Measurements from ENCODE around the gene RETREG2.

DNA sequence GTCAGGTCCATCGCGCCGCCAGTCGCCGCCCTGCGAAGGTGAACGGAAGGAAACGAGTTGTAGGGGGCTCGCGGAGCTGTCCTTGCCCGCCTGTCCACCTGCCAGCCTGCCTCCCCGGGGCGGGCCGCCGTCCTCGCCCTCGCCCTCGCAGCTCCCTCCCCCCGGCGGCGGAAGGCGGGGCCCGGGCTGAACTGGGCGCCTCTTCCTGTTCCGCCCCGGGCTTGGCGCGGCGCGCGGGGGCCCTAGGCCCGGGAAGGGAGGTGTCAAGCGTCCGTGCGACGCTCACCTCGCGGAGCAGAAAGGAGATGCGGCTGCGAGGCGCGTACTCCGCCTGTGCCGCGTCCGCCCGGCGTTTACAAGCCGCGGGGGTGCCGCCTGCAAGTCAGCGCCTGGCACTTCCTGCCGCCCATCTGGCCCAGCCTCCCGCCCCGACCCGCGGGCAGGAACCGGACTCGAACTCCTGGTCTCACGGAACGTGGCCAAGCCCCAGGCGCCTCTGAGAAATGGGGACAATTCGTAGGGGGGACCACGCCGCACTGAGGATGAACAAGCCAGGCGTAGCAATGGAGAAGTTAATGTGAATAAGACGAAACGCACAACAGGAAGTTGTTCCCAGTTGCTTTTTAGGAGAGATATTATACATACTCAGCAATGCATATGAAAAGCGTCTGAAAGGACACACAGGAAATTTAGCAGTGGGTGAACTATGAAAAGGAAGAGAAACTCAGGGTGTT is 1.1 kb upstream of the RETREG2 start, which contains the start of gene CNPPD1:
- TF ChIP-seq, protein P1, sequence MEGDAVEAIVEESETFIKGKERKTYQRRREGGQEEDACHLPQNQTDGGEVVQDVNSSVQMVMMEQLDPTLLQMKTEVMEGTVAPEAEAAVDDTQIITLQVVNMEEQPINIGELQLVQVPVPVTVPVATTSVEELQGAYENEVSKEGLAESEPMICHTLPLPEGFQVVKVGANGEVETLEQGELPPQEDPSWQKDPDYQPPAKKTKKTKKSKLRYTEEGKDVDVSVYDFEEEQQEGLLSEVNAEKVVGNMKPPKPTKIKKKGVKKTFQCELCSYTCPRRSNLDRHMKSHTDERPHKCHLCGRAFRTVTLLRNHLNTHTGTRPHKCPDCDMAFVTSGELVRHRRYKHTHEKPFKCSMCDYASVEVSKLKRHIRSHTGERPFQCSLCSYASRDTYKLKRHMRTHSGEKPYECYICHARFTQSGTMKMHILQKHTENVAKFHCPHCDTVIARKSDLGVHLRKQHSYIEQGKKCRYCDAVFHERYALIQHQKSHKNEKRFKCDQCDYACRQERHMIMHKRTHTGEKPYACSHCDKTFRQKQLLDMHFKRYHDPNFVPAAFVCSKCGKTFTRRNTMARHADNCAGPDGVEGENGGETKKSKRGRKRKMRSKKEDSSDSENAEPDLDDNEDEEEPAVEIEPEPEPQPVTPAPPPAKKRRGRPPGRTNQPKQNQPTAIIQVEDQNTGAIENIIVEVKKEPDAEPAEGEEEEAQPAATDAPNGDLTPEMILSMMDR (IDR thresholded peaks at IDR 0.05) = no peak
- no peak for TF ChIP-seq ZFX (IDR thresholded peaks at IDR 0.05; ENCODE audit: borderline replicate concordance)
